ENCODE measurements around the gene LRRK1.

LRRK1 gene

GRCh38 chr15:100952566-100952965 lies 33.4 kb downstream of the LRRK1 start:
- no peak for TF ChIP-seq CTCF (conservative IDR thresholded peaks at IDR 0.05)

DNA sequence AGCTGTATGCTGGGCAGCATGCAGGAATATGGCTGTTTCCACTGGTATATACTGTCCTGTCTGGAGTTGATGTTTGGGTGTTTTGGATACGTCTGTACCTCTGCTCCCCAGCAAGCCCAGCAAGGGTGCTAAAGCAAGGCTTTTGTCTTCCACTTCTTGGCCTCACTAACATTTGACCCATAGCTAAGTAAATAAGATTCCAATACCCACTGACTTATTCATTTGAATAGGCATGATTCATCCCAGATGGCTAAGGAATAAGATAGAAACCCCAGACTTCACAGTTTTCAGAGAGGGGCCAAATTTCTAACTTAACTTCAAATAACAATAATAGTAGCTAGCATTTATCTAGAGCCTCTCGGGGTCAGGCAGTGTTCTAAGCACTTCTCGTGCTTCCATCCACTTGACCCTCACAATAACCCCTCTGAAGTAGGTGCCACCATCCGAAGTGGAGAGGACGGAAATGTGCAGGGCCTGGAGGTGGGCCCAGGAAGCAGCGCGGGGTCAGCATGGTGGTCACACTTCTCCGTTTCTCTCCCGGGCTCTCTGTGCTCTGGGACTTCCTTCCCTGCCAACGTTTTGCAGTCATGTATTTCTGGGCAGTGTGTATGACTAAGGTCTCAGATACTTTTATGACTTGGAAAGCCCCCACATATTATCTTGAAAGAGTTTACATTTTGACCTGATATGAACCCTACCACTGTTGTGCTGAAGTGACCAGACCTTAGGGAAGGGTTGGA lies 39.3 kb downstream of the LRRK1 start:
- TF ChIP-seq CTCF (conservative IDR thresholded peaks at IDR 0.05), result no peak
- no peak overlapping the region for H3K27ac ChIP-seq

More at GRCh38 chr15:100952566-100952965, 33.4 kb downstream of the LRRK1 start:
- no peak overlapping the region for H3K27ac ChIP-seq

DNA sequence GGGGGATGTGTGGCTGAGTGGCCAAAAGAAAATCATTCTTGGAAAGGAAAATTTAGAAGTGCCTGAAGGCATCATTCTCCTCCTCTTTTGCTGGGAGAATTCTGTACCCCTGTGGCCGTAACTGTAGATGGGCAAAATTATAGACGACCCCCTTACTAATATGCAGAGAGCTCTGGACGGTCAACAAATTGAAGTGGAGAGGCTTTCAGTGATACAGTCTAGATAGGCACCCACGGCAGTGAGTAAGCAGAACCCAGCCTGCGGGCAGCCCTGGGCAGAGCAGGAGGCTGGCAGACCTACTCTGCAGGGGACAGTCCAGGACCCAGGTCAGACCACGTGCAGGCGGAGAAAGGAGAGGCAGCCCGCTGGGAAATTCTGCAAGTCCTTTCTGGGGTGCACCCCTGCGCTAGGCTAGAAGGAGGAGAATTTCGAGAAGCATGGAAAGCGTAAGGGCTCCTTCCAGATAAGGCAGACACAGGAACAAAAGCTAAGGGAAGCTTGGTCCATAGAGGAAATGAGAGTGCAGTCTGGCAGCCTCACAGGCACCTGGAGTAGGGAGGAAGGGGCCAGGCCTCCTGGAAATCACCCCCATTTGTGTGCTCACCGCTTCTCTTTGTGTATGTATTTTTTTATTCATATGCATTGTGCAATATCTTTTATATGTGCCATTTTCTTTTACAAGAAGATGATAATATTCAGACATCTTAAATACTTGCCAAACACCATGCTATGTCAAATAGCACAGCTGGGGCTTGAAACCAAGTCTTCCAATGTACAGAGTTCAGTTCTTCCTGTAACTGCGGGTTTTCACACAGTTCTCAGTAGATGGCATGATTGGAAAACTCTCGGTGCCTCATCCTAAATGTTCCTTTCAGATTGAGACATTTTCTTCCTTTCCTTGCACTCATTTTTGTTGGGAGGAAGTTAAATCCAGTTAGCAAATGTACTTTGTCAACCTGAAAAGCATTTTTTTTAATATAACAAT lies 40.2 kb downstream of the LRRK1 start:
- no peak overlapping the region for H3K27ac ChIP-seq
- TF ChIP-seq CTCF (conservative IDR thresholded peaks at IDR 0.05), result no peak

- no peak overlapping the region for H3K27ac ChIP-seq
- no peak for TF ChIP-seq CTCF (conservative IDR thresholded peaks at IDR 0.05)
Observed at GRCh38 chr15:100966997-100967396, 47.8 kb downstream of the LRRK1 start.

DNA sequence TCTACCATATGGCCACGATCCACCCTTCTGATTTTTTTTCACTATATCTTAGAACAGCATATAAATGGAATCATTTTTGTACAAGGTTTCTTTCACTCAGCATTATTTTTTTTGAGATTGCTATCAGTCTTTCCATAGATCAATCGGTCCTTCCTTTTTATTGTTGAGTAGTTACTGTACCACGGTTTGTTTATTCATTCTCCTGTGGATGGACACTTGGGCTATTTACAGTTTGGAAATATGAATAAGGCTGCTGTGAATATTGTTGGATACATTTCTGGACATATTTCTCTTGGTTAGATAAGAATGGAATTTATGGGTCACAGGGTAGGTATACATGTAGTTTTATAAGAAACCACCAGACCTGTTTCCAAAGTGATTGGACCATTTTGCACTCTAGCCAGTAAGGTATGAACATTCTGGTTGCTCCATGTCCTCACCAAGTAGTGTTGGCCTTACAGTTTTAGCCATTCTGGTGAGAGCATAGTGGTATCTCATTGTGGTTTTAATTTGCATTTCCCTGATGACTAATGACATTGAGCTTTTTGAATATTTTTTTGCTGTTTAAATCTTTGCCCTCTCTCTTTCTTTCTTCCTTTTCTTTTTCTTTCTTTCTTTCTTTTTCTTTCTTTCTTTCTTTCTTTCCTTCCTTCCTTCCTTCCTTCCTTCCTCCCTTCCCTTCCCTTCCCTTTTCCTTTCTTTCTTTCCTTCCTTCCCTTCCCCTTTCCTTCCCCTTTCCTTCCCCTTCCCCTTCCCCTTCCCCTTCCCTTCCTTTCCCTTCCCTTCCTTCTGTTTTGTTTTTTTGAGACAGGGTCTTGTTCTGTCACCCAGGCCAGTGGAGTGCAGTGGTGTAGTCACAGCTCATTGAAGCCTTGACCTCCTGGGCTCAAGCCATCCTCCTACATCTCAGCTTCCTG lies 49.2 kb downstream of the LRRK1 start:
- TF ChIP-seq CTCF (conservative IDR thresholded peaks at IDR 0.05), result no peak
- no peak overlapping the region for H3K27ac ChIP-seq

DNA sequence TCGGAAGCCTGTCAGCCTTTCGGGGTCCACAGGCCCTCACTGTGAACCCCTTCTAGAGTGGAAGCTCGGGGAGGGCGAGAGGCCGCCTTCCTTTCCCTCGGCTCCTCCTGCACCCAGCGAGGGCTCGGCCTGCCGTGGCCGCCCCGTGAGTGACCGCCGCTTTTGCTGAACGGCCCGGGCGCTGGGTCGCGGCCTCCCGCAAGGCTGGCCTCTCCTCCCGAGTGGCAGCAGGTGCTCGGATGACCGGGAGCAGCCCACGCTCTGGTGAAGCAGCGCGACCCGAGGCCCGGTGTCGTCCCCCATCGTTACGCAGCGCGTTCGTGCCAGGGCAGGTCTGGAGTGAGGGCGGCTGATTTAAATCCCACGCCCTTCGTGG lies 53.8 kb downstream of the LRRK1 start:
- H3K27ac ChIP-seq, result no peak overlapping the region
- TF ChIP-seq CTCF (conservative IDR thresholded peaks at IDR 0.05), result no peak

Measured in VCaP (cell line).